Kidney epithelial cell (primary cell): ENCODE results near the gene MTA1. TPM values are rescaled to one million over a fixed set of nuclear protein-coding genes. Genes with fewer than 3 reads are reported as not detected.

ENCODE experiments used
- DNase-seq: peaks from one replicate; pipeline ENCODE4 v3.0.0-alpha.2; 2010; ENCODE audit warnings: low read depth
- H3K27me3 ChIP-seq: 2 replicates; pipeline ENCODE4 v1.6.0; 2011; ENCODE audit warnings: low read length; ENCODE audit not compliant: control insufficient read depth, insufficient read depth
- H3K36me3 ChIP-seq: 2 replicates; pipeline ENCODE4 v1.5.1; 2011; ENCODE audit warnings: low read length; ENCODE audit not compliant: control insufficient read depth, insufficient read depth
- H3K4me3 ChIP-seq: 2 replicates; pipeline ENCODE4 v1.5.1; 2011; ENCODE audit warnings: low read depth, mild to moderate bottlenecking, control low read depth, low read length
- total RNA-seq: library from RNA; depleted of rRNA; stranded (reverse); fragments of >200 nt; gene quantifications from 2 replicates; pipeline ENCODE4 v1.2.3, GENCODE V29; 2015
- TF ChIP-seq, protein P1 (sequence below): IDR thresholded peaks from 2 replicates; pipeline ENCODE4 v1.5.1; 2011; ENCODE audit warnings: mild to moderate bottlenecking, moderate library complexity, low read length, control low read depth, inconsistent platforms; ENCODE audit not compliant: insufficient read depth, poor library complexity, severe bottlenecking

The MTA1 gene
- total RNA-seq, 1 donor from 2014 or later: 68.3 TPM

- Histone ChIP-seq H3K36me3 (no peaks in the 10 kb centered on the region), H3K4me3 (no peak overlapping the region), H3K27me3 (no peaks in the 10 kb centered on the region)
- TF ChIP-seq, protein P1, sequence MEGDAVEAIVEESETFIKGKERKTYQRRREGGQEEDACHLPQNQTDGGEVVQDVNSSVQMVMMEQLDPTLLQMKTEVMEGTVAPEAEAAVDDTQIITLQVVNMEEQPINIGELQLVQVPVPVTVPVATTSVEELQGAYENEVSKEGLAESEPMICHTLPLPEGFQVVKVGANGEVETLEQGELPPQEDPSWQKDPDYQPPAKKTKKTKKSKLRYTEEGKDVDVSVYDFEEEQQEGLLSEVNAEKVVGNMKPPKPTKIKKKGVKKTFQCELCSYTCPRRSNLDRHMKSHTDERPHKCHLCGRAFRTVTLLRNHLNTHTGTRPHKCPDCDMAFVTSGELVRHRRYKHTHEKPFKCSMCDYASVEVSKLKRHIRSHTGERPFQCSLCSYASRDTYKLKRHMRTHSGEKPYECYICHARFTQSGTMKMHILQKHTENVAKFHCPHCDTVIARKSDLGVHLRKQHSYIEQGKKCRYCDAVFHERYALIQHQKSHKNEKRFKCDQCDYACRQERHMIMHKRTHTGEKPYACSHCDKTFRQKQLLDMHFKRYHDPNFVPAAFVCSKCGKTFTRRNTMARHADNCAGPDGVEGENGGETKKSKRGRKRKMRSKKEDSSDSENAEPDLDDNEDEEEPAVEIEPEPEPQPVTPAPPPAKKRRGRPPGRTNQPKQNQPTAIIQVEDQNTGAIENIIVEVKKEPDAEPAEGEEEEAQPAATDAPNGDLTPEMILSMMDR: no peak
- DNase-seq: no peak
These were observed 30.5 kb downstream of the MTA1 start for GRCh38 chr14:105450123-105450505.

- Histone ChIP-seq H3K36me3 (no peaks in the 10 kb centered on the region), H3K27me3 (no peaks in the 10 kb centered on the region), H3K4me3 (no peak overlapping the region)
- DNase-seq: no peak
- TF ChIP-seq, protein P1: no peak
These were observed 31.5 kb downstream of the MTA1 start for GRCh38 chr14:105450864-105451720.

GRCh38 chr14:105452963-105453362 is 33.3 kb downstream of the MTA1 start:
- TF ChIP-seq, protein P1: no peak
- Histone ChIP-seq H3K36me3 (no peaks in the 10 kb centered on the region), H3K4me3 (no peak overlapping the region), H3K27me3 (no peaks in the 10 kb centered on the region)
- no peak for DNase-seq

- no peak for DNase-seq
- Histone ChIP-seq H3K27me3 (no peaks in the 10 kb centered on the region), H3K4me3 (no peak overlapping the region), H3K36me3 (no peaks in the 10 kb centered on the region)
- TF ChIP-seq, protein P1: no peak
These were observed 34.2 kb downstream of the MTA1 start for GRCh38 chr14:105453847-105454246.

GRCh38 chr14:105455086-105455640 is 35.5 kb downstream of the MTA1 start:
- H3K4me3 ChIP-seq: no peak overlapping the region
- H3K36me3 ChIP-seq: no peaks in the 10 kb centered on the region
- no peak for DNase-seq
- H3K27me3 ChIP-seq: no peaks in the 10 kb centered on the region
- TF ChIP-seq, protein P1: no peak
